GM12878 (cell line): ENCODE data around the gene TTLL13. TPM values are rescaled to one million over a fixed set of nuclear protein-coding genes. Genes with fewer than 3 reads are reported as not detected.

Experiments
- HDAC2 ChIP-seq: fragments of 200-600 bp; sonication (generic); IDR thresholded peaks from 2 replicates; pipeline ENCODE4 v1.6.1; 2017
- IRF4 ChIP-seq: IDR thresholded peaks from 2 replicates; pipeline ENCODE4 v1.6.1; 2011; ENCODE audit warnings: low read depth, low read length
- SMARCA5 ChIP-seq: fragments of 450-650 bp; IDR thresholded peaks from 2 replicates; pipeline ENCODE4 v1.6.1; 2017; ENCODE audit warnings: mild to moderate bottlenecking
- SPI1 ChIP-seq: IDR thresholded peaks from 2 replicates; pipeline ENCODE4 v1.6.1; 2011; ENCODE audit warnings: low read depth, mild to moderate bottlenecking, low read length, moderate library complexity, borderline replicate concordance; ENCODE audit not compliant: insufficient read depth
- polyA plus RNA-seq, 11 experiments: library from polyadenylated mRNA; depleted of rRNA in 4 of 11; unstranded in 6 of 11; stranded (reverse) in 5 of 11; fragments of >200 nt; fragmentation: Nextera tagmentation in 4 of 11; fragmentation: Illumina TruSeq in 1 of 11; extraction: Ambion mirVana in 4 of 11; extraction: Trizol in 1 of 11; gene quantifications; 1 replicate in 1 of 11; 2 replicates in 10 of 11; pipeline versions ENCODE4 v1.2.1 to v1.2.3, GENCODE V29; 2011 to 2016; ENCODE audit warnings: inconsistent platforms in 2 of 11, missing spikeins in 2 of 11, low read depth in 1 of 11
- total RNA-seq, 4 experiments: library from RNA; depleted of rRNA in 3 of 4; stranded (reverse); fragments of >200 nt in 3 of 4; fragmentation: Illumina TruSeq in 1 of 4; extraction: Trizol in 1 of 4; gene quantifications; 2 replicates each; pipeline versions ENCODE4 v1.2.1 to v1.2.3, GENCODE V29; 2013 to 2021
- TF ChIP-seq, protein P1 (sequence below): IDR thresholded peaks from 2 replicates; pipeline ENCODE4 v1.6.1; 2012; ENCODE audit warnings: low read depth, low read length, improper control_type of control experiment
- TF ChIP-seq, protein P2 (sequence below): IDR thresholded peaks from 2 replicates; pipeline ENCODE4 v1.6.1; 2012; ENCODE audit warnings: mild to moderate bottlenecking, low read depth, low read length
- TF ChIP-seq, protein P3 (sequence below): fragments of 450-650 bp; IDR thresholded peaks from 2 replicates; pipeline ENCODE4 v1.6.1; 2016; ENCODE audit warnings: mild to moderate bottlenecking, moderate library complexity, borderline replicate concordance
- TF ChIP-seq, protein P4 (sequence below): IDR thresholded peaks from 2 replicates; pipeline ENCODE4 v1.6.1; 2011; ENCODE audit warnings: low read depth, mild to moderate bottlenecking, low read length, moderate library complexity, borderline replicate concordance; ENCODE audit errors: extremely low read depth
- TF ChIP-seq, protein P5 (sequence below): IDR thresholded peaks from 2 replicates; pipeline ENCODE4 v1.6.1; 2012; ENCODE audit warnings: improper control_type of control experiment, low read depth, low read length; ENCODE audit not compliant: insufficient replicate concordance

TTLL13 gene
- total and polyA plus RNA-seq, 10 of the 15 experiments (the other 5 are each of a cell fraction or from before 2014, with no cell fraction given): 0.03 to 0.32 (median 0.13) TPM; not detected in 1

DNA sequence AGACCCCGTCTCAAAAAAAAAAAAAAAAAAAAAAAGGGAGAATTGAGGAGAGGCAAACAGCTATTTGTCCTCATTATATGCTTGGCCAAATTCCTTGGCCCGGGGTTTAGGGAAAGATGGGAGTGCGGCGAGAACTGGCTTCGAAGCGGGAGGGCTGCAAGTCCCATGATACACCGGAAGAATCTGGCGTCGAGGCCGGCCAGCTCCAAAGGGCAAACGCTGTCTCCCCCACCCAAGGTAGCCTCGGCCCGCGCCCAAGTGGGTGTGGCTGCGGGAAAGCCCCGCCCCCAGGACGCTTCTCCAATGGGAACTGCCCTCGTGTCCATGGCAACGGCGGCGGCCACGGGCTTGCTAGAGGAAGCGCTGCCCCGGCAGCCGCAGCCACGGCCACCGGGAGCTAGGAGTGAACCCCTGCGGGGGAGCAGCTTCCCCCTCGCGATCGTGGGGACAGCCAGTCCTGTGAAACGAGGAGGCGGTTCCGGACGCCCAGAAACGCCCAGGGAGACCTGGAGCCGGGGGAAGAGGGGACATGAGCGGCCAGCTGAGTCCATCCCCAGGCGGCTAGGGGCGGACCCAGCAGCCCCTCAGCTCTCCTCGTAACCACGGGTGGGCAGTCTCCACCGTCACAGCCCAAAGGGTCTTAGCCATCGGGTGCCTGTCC lies at the start of gene TTLL13 (continued):
- TF ChIP-seq, protein P1, sequence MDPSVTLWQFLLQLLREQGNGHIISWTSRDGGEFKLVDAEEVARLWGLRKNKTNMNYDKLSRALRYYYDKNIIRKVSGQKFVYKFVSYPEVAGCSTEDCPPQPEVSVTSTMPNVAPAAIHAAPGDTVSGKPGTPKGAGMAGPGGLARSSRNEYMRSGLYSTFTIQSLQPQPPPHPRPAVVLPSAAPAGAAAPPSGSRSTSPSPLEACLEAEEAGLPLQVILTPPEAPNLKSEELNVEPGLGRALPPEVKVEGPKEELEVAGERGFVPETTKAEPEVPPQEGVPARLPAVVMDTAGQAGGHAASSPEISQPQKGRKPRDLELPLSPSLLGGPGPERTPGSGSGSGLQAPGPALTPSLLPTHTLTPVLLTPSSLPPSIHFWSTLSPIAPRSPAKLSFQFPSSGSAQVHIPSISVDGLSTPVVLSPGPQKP: no peak
- TF ChIP-seq, protein P2, sequence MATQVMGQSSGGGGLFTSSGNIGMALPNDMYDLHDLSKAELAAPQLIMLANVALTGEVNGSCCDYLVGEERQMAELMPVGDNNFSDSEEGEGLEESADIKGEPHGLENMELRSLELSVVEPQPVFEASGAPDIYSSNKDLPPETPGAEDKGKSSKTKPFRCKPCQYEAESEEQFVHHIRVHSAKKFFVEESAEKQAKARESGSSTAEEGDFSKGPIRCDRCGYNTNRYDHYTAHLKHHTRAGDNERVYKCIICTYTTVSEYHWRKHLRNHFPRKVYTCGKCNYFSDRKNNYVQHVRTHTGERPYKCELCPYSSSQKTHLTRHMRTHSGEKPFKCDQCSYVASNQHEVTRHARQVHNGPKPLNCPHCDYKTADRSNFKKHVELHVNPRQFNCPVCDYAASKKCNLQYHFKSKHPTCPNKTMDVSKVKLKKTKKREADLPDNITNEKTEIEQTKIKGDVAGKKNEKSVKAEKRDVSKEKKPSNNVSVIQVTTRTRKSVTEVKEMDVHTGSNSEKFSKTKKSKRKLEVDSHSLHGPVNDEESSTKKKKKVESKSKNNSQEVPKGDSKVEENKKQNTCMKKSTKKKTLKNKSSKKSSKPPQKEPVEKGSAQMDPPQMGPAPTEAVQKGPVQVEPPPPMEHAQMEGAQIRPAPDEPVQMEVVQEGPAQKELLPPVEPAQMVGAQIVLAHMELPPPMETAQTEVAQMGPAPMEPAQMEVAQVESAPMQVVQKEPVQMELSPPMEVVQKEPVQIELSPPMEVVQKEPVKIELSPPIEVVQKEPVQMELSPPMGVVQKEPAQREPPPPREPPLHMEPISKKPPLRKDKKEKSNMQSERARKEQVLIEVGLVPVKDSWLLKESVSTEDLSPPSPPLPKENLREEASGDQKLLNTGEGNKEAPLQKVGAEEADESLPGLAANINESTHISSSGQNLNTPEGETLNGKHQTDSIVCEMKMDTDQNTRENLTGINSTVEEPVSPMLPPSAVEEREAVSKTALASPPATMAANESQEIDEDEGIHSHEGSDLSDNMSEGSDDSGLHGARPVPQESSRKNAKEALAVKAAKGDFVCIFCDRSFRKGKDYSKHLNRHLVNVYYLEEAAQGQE: no peak
- TF ChIP-seq IRF4 (no peak), HDAC2 (no peak), SMARCA5 (no peak), SPI1 (no peak; the same call in 1 of the 2 replicates)
- TF ChIP-seq, protein P3, sequence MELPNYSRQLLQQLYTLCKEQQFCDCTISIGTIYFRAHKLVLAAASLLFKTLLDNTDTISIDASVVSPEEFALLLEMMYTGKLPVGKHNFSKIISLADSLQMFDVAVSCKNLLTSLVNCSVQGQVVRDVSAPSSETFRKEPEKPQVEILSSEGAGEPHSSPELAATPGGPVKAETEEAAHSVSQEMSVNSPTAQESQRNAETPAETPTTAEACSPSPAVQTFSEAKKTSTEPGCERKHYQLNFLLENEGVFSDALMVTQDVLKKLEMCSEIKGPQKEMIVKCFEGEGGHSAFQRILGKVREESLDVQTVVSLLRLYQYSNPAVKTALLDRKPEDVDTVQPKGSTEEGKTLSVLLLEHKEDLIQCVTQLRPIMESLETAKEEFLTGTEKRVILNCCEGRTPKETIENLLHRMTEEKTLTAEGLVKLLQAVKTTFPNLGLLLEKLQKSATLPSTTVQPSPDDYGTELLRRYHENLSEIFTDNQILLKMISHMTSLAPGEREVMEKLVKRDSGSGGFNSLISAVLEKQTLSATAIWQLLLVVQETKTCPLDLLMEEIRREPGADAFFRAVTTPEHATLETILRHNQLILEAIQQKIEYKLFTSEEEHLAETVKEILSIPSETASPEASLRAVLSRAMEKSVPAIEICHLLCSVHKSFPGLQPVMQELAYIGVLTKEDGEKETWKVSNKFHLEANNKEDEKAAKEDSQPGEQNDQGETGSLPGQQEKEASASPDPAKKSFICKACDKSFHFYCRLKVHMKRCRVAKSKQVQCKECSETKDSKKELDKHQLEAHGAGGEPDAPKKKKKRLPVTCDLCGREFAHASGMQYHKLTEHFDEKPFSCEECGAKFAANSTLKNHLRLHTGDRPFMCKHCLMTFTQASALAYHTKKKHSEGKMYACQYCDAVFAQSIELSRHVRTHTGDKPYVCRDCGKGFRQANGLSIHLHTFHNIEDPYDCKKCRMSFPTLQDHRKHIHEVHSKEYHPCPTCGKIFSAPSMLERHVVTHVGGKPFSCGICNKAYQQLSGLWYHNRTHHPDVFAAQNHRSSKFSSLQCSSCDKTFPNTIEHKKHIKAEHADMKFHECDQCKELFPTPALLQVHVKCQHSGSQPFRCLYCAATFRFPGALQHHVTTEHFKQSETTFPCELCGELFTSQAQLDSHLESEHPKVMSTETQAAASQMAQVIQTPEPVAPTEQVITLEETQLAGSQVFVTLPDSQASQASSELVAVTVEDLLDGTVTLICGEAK: no peak
- TF ChIP-seq, protein P4, sequence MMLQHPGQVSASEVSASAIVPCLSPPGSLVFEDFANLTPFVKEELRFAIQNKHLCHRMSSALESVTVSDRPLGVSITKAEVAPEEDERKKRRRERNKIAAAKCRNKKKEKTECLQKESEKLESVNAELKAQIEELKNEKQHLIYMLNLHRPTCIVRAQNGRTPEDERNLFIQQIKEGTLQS: no peak
- TF ChIP-seq, protein P5, sequence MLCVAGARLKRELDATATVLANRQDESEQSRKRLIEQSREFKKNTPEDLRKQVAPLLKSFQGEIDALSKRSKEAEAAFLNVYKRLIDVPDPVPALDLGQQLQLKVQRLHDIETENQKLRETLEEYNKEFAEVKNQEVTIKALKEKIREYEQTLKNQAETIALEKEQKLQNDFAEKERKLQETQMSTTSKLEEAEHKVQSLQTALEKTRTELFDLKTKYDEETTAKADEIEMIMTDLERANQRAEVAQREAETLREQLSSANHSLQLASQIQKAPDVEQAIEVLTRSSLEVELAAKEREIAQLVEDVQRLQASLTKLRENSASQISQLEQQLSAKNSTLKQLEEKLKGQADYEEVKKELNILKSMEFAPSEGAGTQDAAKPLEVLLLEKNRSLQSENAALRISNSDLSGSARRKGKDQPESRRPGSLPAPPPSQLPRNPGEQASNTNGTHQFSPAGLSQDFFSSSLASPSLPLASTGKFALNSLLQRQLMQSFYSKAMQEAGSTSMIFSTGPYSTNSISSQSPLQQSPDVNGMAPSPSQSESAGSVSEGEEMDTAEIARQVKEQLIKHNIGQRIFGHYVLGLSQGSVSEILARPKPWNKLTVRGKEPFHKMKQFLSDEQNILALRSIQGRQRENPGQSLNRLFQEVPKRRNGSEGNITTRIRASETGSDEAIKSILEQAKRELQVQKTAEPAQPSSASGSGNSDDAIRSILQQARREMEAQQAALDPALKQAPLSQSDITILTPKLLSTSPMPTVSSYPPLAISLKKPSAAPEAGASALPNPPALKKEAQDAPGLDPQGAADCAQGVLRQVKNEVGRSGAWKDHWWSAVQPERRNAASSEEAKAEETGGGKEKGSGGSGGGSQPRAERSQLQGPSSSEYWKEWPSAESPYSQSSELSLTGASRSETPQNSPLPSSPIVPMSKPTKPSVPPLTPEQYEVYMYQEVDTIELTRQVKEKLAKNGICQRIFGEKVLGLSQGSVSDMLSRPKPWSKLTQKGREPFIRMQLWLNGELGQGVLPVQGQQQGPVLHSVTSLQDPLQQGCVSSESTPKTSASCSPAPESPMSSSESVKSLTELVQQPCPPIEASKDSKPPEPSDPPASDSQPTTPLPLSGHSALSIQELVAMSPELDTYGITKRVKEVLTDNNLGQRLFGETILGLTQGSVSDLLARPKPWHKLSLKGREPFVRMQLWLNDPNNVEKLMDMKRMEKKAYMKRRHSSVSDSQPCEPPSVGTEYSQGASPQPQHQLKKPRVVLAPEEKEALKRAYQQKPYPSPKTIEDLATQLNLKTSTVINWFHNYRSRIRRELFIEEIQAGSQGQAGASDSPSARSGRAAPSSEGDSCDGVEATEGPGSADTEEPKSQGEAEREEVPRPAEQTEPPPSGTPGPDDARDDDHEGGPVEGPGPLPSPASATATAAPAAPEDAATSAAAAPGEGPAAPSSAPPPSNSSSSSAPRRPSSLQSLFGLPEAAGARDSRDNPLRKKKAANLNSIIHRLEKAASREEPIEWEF: no peak
